ENCODE measurements around the gene SYCP2.
"Not testable (repeated sequence)": the region's sequence is repeated elsewhere in the genome, so short reads cannot be mapped to it uniquely, and the experiment has no call there.

SYCP2 gene

DNA sequence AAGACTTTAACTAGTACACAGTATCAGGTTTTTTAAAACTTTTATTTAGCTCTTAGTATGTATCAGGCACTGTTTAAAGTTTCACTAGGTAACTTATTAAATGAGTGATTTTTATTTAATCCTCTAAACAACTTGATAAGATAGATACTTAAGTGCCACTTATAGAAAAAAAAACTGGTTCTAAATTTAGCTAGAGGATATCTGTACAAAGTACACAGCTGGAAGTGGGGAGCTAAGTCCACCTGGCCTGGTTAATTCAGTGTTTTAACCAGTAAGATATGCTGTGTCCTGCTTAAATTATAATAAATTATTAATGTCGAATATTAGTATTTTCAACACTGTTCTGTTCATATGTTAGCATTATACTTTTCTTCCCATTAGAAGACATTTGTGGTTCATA lies 37.5 kb downstream of the SYCP2 start:
- DNase-seq (ENCODE audit: low spot score) = no peak

DNA sequence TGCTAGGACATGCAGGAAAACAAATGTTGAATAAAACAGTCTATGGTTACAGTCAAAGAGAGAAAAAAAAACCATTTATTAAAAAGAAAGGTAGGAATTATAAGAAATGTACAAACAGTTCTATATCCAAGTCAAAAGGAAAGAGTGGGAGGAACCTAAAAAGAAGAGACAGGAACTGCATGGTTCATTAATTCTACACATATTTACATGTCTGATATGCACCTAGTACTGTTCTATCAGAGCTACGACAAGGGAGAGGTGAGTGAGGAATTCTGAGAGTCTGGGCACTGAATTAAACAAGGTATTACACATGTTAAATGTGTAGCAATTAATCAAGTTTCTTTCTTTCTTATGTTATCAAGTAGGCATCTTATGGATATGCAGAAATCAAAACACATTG lies 41.9 kb downstream of the SYCP2 start:
- no peak for DNase-seq (ENCODE audit: low spot score)

DNA sequence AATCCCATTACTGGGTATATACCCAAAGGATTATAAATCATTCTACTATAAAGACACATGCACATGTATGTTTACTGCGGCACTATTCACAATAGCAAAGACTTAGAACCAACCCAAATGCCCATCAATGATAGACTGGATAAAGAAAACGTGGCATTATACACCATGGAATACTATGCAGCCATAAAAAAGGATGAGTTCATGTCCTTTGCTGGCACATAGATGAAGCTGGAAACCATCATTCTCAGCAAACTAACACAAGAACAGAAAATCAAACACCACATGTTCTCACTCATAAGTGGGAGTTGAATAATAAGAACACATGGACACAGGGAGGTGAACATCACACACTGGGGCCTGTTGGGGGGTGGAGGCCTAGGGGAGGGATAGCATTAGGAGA lies 43.4 kb downstream of the SYCP2 start:
- not testable (repeated sequence) for DNase-seq (ENCODE audit: low spot score)

DNA sequence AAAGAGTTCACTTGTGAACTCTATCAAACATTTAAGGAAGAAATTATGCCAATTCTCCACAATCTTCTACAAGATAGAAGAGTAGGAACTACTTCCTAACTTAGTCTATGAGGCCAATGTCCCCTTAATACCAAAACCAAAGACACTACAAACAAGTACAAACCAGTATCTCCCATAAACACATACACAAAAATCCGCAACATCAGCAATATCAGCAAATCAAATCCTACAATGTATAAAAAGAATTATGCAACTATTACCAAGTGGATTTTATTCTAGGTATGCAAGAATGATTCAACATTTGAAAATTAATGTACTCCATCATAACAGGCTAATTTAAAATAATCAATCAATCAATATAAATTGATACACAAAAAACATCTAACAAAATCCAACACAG lies 45.4 kb downstream of the SYCP2 start:
- no peak for DNase-seq (ENCODE audit: low spot score)

DNA sequence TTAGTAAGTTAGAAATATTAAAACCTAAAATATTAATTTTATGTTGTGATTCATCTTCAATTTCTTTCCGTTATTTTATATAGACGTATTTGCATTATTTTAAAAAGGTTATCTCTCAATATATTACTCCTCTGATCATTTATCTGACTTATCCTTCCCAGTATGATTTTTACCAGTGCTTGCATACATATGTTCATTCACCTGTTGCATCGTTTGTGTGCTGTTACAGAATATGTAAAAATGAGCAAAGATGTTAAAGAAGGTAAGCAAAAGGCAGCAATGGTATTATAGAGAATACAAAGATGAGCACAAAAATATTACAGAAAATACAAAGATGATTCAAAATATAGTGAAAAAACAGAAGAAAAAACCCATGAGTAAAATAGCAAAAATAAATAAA lies 48.9 kb downstream of the SYCP2 start:
- DNase-seq (ENCODE audit: low spot score) = no peak

DNA sequence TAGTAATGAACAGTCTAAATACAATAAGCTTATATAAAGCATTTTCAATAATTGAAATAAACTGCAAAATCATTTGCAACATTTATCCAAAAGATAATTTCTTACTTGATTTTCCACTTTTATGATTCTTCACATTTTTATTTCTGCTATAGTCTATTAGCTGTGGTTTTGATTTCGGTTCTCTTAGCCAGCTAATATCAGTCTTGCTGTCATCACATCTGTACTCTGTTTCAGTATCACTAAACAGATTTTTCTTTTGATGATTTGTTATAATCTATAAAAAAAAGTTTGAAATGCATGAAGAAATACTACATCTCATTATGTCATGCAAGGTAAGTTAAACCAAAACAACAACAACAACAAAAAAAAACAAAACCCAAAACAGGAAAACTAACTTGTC lies 53.2 kb downstream of the SYCP2 start:
- DNase-seq (ENCODE audit: low spot score) = no peak

DNA sequence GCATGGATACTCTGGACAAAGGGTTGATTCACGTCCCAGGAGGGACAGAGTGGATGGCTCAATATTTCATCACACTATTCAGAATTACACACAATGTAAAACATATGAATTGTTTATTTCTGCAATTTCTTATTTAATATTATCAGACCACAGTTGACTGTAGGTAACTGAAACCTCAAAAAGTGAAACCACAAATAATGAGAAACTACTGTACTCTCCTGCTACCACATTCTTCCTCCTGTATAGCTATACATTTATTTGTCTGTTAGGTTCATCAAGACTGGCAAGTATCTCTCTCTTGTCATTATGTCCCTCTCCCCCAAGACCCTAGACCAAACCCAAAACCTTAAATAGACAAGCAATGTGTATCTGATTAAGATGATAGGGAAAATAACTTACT lies 60.0 kb downstream of the SYCP2 start:
- DNase-seq (ENCODE audit: low spot score) = no peak

DNA sequence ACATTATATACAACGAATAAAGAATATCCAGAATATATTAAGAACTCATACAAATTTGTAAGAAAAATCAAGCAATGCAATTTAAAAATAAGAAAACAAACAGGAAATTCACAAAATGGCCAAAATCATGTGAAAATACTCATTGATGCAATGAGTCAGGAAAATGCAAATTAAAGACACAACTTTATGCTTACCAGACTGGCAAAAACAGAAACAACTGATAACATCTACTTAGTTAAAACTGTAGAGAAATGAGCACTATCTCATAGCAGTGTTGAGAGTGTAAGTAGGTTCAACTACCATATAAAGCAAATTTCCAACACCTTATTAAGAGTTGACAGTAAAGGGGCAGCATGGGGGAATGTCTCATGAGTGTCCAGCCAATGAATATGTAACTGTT lies 62.3 kb downstream of the SYCP2 start:
- no peak for DNase-seq (ENCODE audit: low spot score)

DNA sequence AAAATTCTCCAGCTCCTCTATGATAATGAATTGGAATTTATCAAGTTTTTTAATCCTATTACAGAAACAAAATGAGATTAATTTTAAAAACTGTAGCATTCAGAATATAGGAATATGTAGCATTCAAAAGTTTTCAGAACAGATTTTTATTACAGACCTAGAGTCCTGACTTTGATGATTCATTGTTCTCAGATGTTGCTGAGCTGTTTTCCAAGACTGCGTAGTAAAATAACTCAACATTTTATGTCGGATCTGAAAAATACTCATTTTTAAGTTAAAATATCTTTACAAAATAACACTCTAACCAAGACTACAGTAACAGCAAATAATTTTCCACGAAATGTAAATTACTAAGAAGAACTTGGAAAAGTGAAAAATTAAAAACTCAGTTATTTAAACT lies 67.1 kb downstream of the SYCP2 start:
- peak; percentile 22 for DNase-seq (ENCODE audit: low spot score)

DNA sequence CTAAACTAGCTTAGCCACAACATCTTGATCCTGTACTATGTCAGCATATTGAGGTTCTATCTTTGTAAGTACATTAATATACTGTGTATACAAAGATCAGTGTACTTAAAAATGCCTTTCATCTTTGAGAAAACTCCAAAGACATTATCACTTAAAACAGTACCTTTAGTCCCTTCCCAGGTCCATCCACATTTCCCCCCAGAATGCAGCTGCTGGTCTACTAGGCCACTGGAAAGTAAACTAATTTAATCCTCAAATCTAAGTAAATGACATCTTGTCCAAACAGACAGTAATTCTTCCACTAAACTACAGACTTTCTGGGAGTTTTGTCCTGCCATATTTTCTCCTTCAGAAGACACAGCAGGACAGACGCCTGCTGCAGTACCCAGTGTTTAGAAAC lies 68.7 kb downstream of the SYCP2 start:
- no peak for DNase-seq (ENCODE audit: low spot score)

DNA sequence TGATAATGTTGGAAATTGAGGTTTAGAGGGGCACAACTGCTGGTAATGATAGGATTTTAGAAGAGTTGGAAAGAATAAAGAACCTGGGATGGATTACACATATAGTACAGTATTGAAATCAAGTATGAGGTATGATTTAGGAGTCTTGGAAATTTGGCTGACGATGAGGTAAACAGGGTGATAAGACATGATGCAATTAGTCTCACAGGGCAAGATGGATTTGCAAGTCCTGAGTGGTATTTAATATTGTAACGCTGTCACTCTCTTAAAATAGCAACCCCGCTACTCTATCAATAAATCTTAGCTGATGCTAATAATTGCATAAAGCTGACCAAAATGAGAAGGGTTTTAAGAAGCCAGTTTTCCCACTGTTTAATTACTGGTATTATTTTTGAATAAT lies 70.4 kb downstream of the SYCP2 start:
- DNase-seq (ENCODE audit: low spot score) = no peak

DNA sequence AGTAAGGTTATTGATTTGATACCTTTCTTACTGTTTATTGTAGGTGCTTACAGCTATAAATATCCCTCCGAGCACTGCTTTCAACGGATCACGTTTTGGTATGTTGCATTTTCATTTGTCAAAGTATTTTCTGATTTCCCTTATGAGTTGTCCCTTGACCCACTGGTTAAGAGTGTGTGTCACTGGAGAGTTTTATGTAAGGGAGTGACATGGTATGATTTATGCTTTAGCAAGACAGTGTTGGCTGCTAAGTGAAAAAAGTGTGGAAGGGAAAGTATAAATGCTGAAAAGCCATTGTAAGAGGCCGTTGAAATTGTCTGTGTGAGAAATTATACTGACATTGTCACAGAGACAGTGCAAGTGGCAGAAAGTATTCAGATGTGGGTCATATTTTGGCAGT lies 72.0 kb downstream of the SYCP2 start:
- no peak for DNase-seq (ENCODE audit: low spot score)

DNA sequence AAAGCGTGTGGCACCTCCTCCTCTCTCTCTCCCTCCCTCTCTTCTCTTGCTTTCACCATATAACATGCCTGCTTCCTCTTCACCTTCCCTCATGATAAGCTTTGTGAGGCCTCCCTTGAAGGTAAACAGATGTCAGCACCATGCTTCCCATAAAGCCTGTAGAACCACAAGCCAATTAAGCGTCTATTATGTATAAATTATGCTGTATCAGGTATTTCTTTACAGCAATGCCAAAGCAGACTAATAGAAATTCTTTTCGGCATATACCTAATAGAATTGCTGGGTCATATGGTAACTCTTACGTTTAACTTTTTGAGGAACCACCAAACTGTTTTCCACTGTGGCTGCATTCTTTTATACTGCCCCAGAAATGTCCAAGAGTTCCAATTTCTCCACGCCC lies 75.0 kb downstream of the SYCP2 start:
- no peak for DNase-seq (ENCODE audit: low spot score)

DNA sequence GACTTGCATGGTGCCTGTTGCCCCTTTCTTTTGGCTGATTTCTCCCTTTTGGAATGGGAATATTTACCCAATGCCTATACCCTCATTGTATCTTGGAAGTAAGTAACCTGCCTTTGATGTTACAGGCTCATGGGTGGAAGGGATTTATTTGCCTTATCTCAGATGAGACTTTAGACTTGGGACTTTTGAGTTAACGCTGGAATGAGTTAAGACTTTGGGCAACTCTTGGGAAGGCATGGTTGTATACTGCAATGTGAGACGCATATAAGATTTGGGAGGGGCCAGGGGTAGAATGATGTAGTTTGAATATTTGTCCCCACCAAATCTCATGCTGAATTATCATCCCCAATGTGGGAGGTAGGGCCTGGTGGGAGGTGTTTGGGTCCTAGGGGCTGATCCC lies 75.5 kb downstream of the SYCP2 start:
- DNase-seq (ENCODE audit: low spot score) = no peak

DNA sequence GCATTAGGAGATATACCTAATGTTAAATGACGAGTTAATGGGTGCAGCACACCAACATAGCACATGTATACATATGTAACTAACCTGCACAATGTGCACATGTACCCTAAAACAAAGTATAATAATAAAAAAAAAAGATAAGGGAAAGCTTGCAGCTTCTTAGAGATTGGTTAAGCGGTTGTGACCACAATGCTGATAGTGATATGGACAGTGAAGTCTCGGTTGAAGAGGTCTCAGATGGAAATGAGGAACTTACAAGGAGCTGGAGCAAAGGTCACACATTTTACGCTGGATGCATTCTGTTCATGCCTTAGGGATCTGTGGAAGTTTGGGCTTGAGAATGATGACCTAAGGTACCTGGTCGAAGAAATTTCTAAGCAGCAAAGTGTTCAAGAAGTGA lies 76.5 kb downstream of the SYCP2 start:
- DNase-seq (ENCODE audit: low spot score) = not testable (repeated sequence)

DNA sequence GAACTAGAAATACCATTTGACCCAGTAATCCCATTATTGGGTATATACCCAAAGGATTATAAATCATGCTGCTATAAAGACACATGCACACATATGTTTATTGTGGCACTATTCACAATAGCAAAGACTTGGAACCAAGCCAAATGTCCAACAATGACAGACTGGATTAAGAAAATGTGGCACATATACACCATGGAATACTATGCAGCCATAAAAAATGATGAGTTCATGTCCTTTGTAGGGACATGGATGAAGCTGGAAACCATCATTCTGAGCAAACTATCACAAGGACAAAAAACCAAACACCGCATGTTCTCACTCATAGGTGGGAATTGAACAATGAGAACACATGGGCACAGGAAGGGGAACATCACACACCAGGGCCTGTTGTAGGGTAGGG lies 76.9 kb downstream of the SYCP2 start:
- DNase-seq (ENCODE audit: low spot score) = not testable (repeated sequence)

DNA sequence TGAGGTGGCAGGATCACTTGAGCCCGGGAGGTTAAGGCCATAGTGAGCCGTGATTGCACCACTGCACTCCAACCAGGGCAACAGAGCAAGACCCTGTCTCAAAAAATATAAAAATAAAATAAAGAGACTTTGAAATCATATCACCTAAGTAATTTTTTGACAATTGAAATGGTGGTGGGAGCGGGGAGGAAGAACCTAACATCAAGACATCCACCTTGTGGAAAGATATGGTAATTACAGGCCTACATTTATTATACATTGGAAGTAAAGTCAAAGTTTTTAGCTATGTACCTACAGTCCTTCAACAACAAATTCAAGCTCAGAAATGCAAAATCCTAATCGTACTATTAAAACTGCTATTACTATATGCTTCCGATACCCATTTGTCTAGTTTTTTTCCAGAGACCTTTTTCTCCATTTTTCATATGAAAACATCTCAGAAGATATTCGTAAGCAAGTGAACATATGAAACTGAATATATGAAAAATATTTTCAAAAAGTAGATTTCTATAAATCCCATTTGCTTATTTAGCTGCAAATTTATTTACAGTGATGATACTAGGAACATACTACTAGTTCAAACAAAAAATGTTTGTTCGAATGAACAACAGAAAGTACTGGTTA lies 83.3 kb downstream of the SYCP2 start:
- peak; percentile 29 for DNase-seq (ENCODE audit: low spot score)

DNA sequence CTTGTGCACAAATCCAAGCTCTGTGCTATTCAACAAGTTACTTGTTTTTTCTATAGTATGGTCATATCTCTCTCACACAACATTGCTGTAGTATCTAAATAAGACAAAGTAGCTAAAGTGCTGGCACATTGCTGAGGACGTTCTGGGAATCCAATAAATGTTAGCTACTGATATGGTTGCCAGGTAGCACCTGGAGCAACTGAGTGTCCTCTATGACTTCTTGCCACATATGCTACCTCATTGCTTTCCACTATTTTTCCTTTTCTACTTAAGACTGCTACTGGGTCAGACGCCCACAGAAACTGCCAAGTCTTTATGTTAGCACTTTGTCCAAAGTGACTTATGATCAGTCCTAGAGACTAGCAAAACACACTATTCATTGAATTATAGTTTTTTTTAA lies 85.3 kb downstream of the SYCP2 start:
- DNase-seq (ENCODE audit: low spot score) = no peak

DNA sequence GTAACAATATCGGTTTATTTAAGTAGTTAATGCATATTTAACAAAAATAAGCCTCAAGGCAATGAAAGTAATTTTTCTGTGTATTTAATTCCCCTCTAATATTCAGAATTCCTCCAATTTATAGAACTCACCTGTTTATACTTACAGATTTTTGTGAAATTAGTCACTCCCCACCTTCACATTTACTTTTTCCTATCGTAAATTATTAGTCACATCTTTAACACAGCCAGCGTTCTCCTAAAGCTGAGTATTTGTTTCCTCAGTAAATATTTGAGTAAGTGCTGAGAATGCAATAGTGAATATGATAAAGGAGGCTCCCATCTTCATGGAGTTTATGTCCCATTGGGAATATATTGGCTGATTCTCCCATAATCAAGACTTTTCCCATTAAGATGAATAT lies 88.0 kb downstream of the SYCP2 start:
- no peak for DNase-seq (ENCODE audit: low spot score)

DNA sequence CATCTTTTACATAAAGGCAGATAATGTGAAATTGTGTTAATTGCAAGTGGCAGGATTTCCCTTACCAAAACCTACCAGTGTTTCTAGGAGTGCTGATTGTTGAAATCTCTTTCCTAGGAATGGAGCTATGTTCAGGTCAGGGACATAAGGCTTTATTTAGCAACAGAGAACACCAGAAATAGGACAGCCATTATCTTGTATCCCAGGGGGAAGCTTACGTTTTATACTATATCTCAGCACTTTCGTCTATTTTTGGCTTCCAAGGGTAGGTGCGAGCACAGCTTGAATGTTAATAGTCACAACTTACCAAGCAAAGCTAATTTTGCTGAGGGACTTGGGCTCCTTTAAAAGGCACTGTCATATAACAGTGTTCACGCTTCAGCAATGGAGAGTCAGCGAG lies 94.0 kb downstream of the SYCP2 start:
- DNase-seq (ENCODE audit: low spot score) = no peak

DNA sequence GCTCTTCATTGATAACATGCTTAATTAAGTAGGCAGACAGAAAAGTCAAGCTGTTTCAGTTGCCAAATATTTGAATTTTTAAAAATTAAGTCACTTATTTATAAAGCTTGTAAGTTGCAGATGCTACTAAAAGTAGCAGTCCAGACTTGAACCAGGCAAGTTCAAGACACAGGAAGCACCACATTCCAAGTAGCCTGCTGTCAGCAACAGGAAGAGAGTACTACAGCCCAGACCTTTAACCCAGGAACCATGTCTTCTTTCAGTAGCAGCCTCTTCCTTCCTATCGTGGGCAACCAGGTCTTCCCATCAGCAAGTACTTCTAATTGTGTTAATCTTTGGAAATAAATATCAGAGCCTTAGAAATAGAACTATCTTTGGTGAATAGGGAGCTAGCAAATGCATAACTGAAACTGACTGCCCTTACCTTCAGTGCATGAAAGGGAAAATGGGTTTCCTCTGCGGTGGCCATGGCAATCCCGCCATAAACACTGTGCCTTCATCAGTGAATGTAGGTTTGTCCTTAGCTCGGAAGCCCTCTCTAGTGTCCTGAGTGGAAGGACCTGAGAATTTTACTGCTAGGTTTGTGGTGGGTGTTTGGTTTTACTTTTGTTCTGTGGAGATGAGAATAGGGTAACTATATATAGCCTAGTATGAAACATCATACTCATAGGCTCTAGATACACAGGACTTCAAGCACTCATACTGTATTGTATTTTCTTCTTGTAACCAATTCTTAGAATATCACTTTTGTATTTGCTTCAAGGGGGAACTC lies 95.6 kb downstream of the SYCP2 start:
- DNase-seq (ENCODE audit: low spot score) = no peak

DNA sequence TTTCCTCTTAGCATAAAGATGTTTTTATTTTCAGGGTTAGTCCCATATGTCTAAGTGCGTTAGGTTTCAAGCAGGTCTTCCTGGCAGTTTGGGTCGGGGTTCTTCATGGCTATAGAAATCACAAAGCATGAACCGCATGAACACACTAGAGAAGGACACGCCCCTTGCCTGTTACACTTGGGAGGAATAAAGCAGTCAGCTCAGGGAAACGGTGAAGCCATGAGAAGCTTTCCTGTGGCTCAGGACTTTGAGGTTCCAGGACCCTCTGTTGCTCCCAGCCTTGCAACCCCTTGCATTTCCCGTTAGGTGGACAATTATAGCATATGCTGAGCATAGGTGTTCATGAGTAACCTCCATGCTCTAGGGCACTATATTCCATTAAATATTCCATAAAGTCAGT lies 96.7 kb downstream of the SYCP2 start:
- no peak for DNase-seq (ENCODE audit: low spot score)

DNA sequence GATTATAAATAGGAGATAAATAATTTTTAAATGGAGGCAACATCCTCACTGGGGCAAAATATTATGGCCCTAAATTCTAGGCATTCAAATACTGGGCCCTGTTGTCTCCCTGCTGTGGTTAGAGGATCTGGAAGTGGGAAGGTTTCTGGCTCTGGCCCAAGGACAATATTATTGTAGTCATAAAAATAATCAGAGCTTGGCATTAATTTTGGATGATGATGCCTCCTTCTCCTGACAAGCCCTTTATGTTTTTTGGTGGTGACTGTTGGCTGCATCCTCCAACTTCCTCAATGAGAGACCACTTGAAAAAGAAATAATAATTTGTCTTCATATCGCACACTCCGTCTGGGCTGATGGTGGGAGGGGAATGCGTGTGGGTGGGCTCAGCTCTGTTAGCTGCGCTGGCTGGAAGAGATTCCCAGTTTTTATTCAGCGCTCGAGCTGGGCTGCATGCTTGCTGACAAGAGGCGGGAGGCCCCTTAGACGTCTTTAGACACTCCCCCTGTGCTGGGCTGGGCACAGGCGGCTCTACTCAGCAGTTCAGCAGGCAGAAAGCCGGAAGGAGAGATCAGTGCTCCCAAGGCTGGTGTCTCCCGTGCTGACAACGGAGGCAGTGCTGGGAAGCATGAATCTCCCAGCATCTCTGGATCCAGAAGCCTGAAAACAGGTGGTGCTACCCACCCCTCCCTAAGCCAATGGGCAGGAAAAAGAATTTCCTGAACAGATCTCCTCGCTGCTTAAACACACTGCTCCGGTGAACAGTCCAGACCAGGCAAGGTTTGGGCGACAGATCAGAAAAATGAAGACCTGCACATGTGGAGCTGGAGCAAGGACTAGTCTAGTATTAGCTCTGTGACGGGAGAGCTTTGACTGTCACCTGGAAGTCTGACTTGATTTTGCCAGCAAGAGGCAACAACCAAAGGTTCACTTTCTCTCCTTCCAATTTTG lies 97.7 kb downstream of the SYCP2 start:
- DNase-seq (ENCODE audit: low spot score) = peak; percentile 58
